ENCODE data around the gene ANKRD6. TPM values are rescaled to one million over a fixed set of nuclear protein-coding genes. Genes with fewer than 3 reads are reported as not detected.

Gene ANKRD6
- total RNA-seq, 1 experiment from 2014 or later = 25.4 TPM

- intact Hi-C loops (cut with micrococcal nuclease; ENCODE audit: unreplicated experiment) = no loop called here
- peak; percentile 32 for DNase-seq (ENCODE audit: low spot score)
- BruUV-seq (replicated peaks) = no TSS peak
- CTCF ChIA-PET = interaction anchor here (0.7 kb wide), 1 partner anchor 31 kb away, joined by 3 read pairs; no protein-coding TSS in a partner anchor
- Histone ChIP-seq H3K9me3 (ENCODE audit: low read depth, low read length, poor library complexity, severe bottlenecking) (no peaks in the 10 kb centered on the region), H3K27ac (ENCODE audit: low read depth, low read length, poor library complexity, severe bottlenecking) (no peak overlapping the region), H3K27me3 (replicated peaks; ENCODE audit: insufficient read depth, low read depth, low read length, poor library complexity) (no peaks in the 10 kb centered on the region), H3K36me3 (ENCODE audit: insufficient read depth, low read length, poor library complexity, severe bottlenecking) (no peaks in the 10 kb centered on the region), H3K4me3 (ENCODE audit: low read depth, low read length, poor library complexity, severe bottlenecking) (peak overlapping the region; percentile 80), H3K4me1 (ENCODE audit: insufficient read depth, low read length, poor library complexity, severe bottlenecking) (peaks cover 17% of the 10 kb centered on the region)
- POLR2A ChIA-PET (ENCODE audit: low non-redundant PET) = interaction anchor here (0.6 kb wide), 1 partner anchor 258 kb away, joined by 3 read pairs; no protein-coding TSS in a partner anchor
- TF ChIP-seq EZH2 (IDR thresholded peaks at IDR 0.05; ENCODE audit: borderline replicate concordance, low read depth, low read length, poor library complexity, severe bottlenecking) = no peak
- TF ChIP-seq CTCF (conservative IDR thresholded peaks at IDR 0.05; ENCODE audit: low read depth, low read length) = no peak
These were observed 22.7 kb upstream of the ANKRD6 start for GRCh38 chr6:89410231-89410761.

GRCh38 chr6:89410788-89411144, 22.2 kb upstream of the ANKRD6 start:
- H3K9me3 ChIP-seq (ENCODE audit: low read depth, low read length, poor library complexity, severe bottlenecking) = no peaks in the 10 kb centered on the region
- H3K27me3 ChIP-seq (replicated peaks; ENCODE audit: insufficient read depth, low read depth, low read length, poor library complexity) = no peaks in the 10 kb centered on the region
- no peak overlapping the region for H3K27ac ChIP-seq (ENCODE audit: low read depth, low read length, poor library complexity, severe bottlenecking)
- H3K4me3 ChIP-seq (ENCODE audit: low read depth, low read length, poor library complexity, severe bottlenecking) = peak overlapping the region; percentile 80
- POLR2A ChIA-PET (ENCODE audit: low non-redundant PET) = interaction anchor here (0.6 kb wide), 1 partner anchor 257 kb away, joined by 3 read pairs; no protein-coding TSS in a partner anchor
- no TSS peak for BruUV-seq (replicated peaks)
- TF ChIP-seq CTCF (conservative IDR thresholded peaks at IDR 0.05; ENCODE audit: low read depth, low read length) = no peak
- intact Hi-C loops (cut with micrococcal nuclease; ENCODE audit: unreplicated experiment) = no loop called here
- DNase-seq (ENCODE audit: low spot score) = peak; percentile 26
- CTCF ChIA-PET = no interaction called here
- no peaks in the 10 kb centered on the region for H3K36me3 ChIP-seq (ENCODE audit: insufficient read depth, low read length, poor library complexity, severe bottlenecking)
- peaks cover 17% of the 10 kb centered on the region for H3K4me1 ChIP-seq (ENCODE audit: insufficient read depth, low read length, poor library complexity, severe bottlenecking)

GRCh38 chr6:89411145-89412070, 21.5 kb upstream of the ANKRD6 start:
- BruUV-seq (replicated peaks) = no TSS peak
- POLR2A ChIA-PET (ENCODE audit: low non-redundant PET) = interaction anchor here (0.6 kb wide), 1 partner anchor 257 kb away, joined by 3 read pairs; no protein-coding TSS in a partner anchor

More at GRCh38 chr6:89411145-89412070, 21.5 kb upstream of the ANKRD6 start:
- CTCF ChIA-PET = no interaction called here
- DNase-seq (ENCODE audit: low spot score) = peak; percentile 40
- peaks cover 17% of the 10 kb centered on the region for H3K4me1 ChIP-seq (ENCODE audit: insufficient read depth, low read length, poor library complexity, severe bottlenecking)
- peak overlapping the region; percentile 80 for H3K4me3 ChIP-seq (ENCODE audit: low read depth, low read length, poor library complexity, severe bottlenecking)
- intact Hi-C loops (cut with micrococcal nuclease; ENCODE audit: unreplicated experiment) = no loop called here
- TF ChIP-seq CTCF (conservative IDR thresholded peaks at IDR 0.05; ENCODE audit: low read depth, low read length) (no peak), EZH2 (IDR thresholded peaks at IDR 0.05; ENCODE audit: borderline replicate concordance, low read depth, low read length, poor library complexity, severe bottlenecking) (no peak)
- no peaks in the 10 kb centered on the region for H3K36me3 ChIP-seq (ENCODE audit: insufficient read depth, low read length, poor library complexity, severe bottlenecking)
- H3K27ac ChIP-seq (ENCODE audit: low read depth, low read length, poor library complexity, severe bottlenecking) = no peak overlapping the region
- H3K27me3 ChIP-seq (replicated peaks; ENCODE audit: insufficient read depth, low read depth, low read length, poor library complexity) = no peaks in the 10 kb centered on the region
- no peaks in the 10 kb centered on the region for H3K9me3 ChIP-seq (ENCODE audit: low read depth, low read length, poor library complexity, severe bottlenecking)

Data from A673 (cell line).